GM19467 (cell line): Measurements from ENCODE around the gene WDSUB1.

Experiments used
- ATAC-seq: cut with Tn5 transposase; IDR thresholded peaks from one replicate; pipeline ENCODE4 v1.9.1; 2021; ENCODE audit warnings: mild to moderate bottlenecking, moderate library complexity; ENCODE audit not compliant: unreplicated experiment

WDSUB1 gene

GRCh38 chr2:159225025-159226016 is 61.2 kb downstream of the WDSUB1 start:
- no peak for ATAC-seq

- ATAC-seq: no peak
Observed at GRCh38 chr2:159224061-159224813, 62.3 kb downstream of the WDSUB1 start.

- ATAC-seq: no peak
Observed at GRCh38 chr2:159219394-159219998, 67.0 kb downstream of the WDSUB1 start.

- no peak for ATAC-seq
Observed at GRCh38 chr2:159218389-159218788, 68.1 kb downstream of the WDSUB1 start.

GRCh38 chr2:159217676-159218075 is 68.8 kb downstream of the WDSUB1 start:
- no peak for ATAC-seq

- no peak for ATAC-seq
Observed at GRCh38 chr2:159215116-159215515, 71.4 kb downstream of the WDSUB1 start.

- no peak for ATAC-seq
Observed at GRCh38 chr2:159214325-159214865, 72.1 kb downstream of the WDSUB1 start.

GRCh38 chr2:159213296-159213695 is 73.2 kb downstream of the WDSUB1 start:
- no peak for ATAC-seq

GRCh38 chr2:159211447-159212396 is 74.8 kb downstream of the WDSUB1 start:
- no peak for ATAC-seq

- ATAC-seq: peak; percentile 72
Observed at GRCh38 chr2:159209341-159210306, 76.9 kb downstream of the WDSUB1 start.

- no peak for ATAC-seq
Observed at GRCh38 chr2:159208438-159208837, 78.1 kb downstream of the WDSUB1 start.

- ATAC-seq: no peak
Observed at GRCh38 chr2:159206736-159207380, 79.6 kb downstream of the WDSUB1 start.

GRCh38 chr2:159204381-159205144 is 81.9 kb downstream of the WDSUB1 start:
- ATAC-seq: no peak

GRCh38 chr2:159202568-159203071 is 83.9 kb downstream of the WDSUB1 start:
- no peak for ATAC-seq

- peak; percentile 97 for ATAC-seq
Observed at GRCh38 chr2:159201360-159202063, 85.0 kb downstream of the WDSUB1 start.

- ATAC-seq: no peak
Observed at GRCh38 chr2:159200498-159200897, 86.0 kb downstream of the WDSUB1 start.
